Fibroblast of pulmonary artery (primary cell): ENCODE data around the gene ITGAX.

Experiments used
- DNase-seq: peaks from one replicate; pipeline ENCODE4 v3.0.0-alpha.2; 2010; ENCODE audit warnings: low read depth
- H3K4me3 ChIP-seq: replicated peaks from 2 replicates; pipeline ENCODE4 v1.5.1; 2011; ENCODE audit warnings: low read depth, mild to moderate bottlenecking, control low read depth, low read length, moderate library complexity
- TF ChIP-seq, protein P1 (sequence below): IDR thresholded peaks from 2 replicates; pipeline ENCODE4 v1.5.1; 2011; ENCODE audit warnings: mild to moderate bottlenecking, control low read depth, low read length, inconsistent platforms; ENCODE audit errors: missing control alignments

ITGAX gene

DNA sequence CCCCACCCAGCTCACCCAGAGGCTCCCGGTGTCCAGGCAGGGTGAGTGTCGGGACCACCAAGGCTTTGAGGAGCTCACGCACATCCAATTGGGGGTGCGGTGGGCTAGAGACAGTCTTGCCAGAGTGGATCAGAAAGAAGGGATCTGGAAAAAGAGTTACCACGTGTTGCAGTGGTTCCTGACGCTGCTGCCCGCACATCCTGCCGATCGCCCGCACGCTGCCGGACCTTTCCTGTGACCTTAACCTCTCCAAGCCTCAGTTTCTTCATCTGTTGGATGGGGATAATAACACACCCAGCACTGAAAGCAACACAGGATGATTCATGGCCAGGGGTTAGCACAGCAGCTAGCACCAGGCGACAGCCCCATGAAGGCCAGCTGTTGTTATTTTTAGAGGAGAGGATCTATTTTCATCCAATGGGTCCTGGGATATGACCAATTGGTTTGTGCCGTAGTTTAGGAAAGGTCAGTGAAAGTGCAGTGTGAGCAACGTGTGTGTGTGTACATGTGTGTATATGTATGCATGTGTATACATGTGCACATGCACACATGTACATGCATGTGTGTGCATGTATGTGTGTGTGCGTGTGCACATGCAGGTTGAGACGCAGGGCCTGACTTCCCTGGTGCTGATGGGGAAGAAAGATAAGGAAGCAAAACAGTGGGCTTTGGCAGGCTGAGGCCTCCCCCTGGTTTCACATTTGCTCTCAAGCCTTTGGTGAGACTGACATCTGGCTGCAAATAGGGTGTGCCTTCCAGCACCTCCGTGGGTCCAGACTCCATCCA lies 2.5 kb downstream of the ITGAX start:
- no peak for DNase-seq
- H3K4me3 ChIP-seq, result no peak overlapping the region

DNA sequence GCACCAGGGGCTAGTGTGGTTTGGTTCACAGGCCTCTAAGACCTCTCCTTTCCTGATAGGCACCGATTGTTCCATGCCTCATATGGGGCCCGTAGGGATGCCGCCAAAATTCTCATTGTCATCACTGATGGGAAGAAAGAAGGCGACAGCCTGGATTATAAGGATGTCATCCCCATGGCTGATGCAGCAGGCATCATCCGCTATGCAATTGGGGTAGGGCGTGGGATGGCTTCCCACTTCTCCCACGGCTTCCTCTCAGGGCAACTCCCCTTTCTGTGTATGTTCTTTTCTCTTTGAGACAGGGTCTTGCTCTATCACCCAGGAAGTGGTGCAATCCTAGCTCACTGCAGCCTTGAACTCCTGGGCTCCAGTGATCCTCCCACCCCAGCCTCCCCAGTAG lies 5.3 kb downstream of the ITGAX start:
- no peak overlapping the region for H3K4me3 ChIP-seq
- no peak for DNase-seq
- TF ChIP-seq, protein P1, sequence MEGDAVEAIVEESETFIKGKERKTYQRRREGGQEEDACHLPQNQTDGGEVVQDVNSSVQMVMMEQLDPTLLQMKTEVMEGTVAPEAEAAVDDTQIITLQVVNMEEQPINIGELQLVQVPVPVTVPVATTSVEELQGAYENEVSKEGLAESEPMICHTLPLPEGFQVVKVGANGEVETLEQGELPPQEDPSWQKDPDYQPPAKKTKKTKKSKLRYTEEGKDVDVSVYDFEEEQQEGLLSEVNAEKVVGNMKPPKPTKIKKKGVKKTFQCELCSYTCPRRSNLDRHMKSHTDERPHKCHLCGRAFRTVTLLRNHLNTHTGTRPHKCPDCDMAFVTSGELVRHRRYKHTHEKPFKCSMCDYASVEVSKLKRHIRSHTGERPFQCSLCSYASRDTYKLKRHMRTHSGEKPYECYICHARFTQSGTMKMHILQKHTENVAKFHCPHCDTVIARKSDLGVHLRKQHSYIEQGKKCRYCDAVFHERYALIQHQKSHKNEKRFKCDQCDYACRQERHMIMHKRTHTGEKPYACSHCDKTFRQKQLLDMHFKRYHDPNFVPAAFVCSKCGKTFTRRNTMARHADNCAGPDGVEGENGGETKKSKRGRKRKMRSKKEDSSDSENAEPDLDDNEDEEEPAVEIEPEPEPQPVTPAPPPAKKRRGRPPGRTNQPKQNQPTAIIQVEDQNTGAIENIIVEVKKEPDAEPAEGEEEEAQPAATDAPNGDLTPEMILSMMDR, result no peak

More for the DNA sequence above, 2.5 kb downstream of the ITGAX start:
- TF ChIP-seq, protein P1, result no peak

DNA sequence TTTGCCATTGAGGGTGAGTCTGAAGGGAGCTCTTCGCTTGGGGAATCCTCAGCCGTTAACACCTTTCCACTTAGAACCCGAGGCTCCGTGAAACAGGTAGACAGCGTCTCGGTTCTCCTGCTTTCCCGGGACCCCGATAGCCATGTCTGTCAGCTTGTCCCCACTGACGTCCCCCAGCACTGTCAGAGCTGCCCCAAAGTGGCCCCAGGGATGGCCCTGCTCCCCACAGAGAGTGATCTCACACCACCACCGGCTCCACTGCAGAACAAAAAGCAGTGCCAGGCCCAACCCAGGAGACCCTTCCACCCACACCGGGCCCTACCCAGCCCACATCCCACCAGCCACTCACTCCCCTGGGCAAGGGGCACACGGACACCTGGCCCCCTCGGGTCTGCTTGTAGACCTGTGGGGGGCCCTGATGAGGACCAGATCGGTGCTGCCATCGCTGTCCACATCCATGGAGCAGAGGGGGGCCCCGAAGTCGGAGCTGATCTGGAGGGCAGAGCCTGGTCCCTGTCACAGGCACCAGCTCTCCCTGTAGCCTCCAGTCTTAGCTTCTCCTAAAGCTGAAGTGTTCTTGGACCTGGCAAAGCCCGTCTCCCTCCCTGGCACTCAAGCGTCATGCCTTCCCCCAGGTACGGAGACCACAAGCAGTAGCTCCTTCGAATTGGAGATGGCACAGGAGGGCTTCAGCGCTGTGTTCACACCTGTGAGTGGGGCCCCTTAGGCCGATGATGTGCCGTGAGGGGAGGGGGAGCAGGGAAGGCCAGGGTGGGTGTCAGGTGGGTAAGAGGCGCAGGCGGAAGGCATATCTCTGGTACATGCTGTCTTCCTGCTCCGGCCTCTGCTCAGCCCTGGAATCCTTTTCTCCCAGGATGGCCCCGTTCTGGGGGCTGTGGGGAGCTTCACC lies 6.5 kb downstream of the ITGAX start:
- TF ChIP-seq, protein P1, result no peak
- no peak for DNase-seq

DNA sequence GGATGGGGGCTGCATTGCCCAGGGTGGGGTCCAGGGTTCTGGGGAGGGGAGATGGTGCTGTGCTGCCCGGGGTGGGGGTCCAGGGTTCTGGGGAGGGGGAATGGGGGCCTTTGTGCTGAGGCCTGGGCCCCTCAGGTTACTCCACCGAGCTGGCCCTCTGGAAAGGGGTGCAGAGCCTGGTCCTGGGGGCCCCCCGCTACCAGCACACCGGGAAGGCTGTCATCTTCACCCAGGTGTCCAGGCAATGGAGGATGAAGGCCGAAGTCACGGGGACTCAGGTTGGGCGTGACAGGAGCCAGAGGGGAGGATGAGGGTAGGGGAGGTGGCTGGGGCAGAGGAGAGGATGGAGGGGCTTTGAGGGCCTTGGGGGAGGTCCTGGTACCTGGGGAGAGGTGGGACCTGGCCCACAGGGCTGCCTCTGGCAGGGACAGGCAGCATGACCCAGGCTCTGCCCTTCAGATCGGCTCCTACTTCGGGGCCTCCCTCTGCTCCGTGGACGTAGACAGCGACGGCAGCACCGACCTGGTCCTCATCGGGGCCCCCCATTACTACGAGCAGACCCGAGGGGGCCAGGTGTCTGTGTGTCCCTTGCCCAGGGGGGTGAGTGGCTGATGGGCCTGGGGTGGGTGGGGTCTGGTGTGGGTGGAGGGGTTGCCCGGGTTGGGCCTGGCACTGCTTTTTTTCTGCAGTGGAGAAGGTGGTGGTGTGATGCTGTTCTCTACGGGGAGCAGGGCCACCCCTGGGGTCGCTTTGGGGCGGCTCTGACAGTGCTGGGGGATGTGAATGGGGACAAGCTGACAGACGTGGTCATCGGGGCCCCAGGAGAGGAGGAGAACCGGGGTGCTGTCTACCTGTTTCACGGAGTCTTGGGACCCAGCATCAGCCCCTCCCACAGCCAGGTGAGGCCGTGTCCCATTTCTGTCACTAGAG lies 7.8 kb downstream of the ITGAX start:
- no peak for DNase-seq
- TF ChIP-seq, protein P1, result no peak
- H3K4me3 ChIP-seq, result no peak overlapping the region

More for the DNA sequence above, 6.5 kb downstream of the ITGAX start:
- H3K4me3 ChIP-seq, result no peak overlapping the region

DNA sequence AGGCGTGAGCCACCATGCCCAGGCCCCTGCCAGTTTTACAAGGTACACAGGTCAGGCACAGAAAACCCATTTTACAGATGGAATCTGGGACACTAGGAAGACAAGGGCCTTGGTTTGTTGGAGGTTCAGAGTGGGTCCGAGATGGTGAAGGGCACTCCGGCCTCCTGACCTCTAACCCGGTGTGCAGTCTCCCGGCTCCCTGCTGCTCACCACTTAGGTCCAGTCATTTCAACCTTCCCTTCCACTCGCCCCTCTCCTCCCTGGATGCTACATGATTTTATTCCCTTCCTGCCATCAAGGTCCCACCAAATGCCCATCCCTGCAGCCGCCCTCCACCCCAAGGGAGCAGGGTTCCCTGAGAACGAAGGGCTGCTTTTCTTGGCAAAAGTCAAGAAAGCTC lies 8.7 kb downstream of the ITGAX start:
- no peak overlapping the region for H3K4me3 ChIP-seq
- no peak for DNase-seq
- TF ChIP-seq, protein P1, result no peak

DNA sequence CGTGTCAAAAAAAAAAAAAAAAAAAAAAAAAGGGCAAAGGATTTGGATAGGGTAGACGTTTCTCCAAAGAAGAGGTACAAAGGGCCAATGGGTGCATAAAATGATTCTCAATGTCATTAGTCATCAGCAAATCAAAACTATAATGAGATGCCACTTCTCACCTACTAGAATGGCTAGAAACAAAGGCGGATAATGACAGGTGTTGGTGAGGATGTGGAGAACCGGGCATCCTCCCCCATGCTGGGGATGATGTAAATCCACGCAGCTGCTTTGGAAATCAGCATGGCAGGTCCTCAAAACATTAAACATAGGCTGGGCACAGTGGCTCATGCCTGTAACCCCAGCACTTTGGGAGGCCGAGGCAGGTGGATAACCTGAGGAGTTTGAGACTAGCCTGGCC lies 9.4 kb downstream of the ITGAX start:
- H3K4me3 ChIP-seq, result no peak overlapping the region
- TF ChIP-seq, protein P1, result no peak
- DNase-seq, result no peak
